K562 (cell line): ENCODE measurements around the gene RAP1A. TPM values are rescaled to one million over a fixed set of nuclear protein-coding genes. Genes with fewer than 3 reads are reported as not detected.

Experiments used
- ATF3 ChIP-seq, 2 experiments: fragments of 450-650 bp in 1 of 2; sonication (generic) in 1 of 2; formaldehyde crosslinking in 1 of 2; IDR thresholded peaks in 1 of 2; conservative IDR thresholded peaks in 1 of 2; 2 replicates each; pipeline versions ENCODE4 v1.6.1 to v1.8.1; 2016 to 2023; ENCODE audit warnings: mild to moderate bottlenecking in 2 of 2, moderate library complexity in 2 of 2, inconsistent platforms in 1 of 2, missing genetic modification reagents in 1 of 2
- CREM ChIP-seq: IDR thresholded peaks from 2 replicates; pipeline ENCODE4 v1.6.1; 2014; ENCODE audit warnings: antibody characterized with exemption, low read depth
- FOXJ3 ChIP-seq: sonication (generic); formaldehyde crosslinking; IDR thresholded peaks from 2 replicates; pipeline ENCODE4 v1.4.0; 2020; ENCODE audit warnings: mild to moderate bottlenecking, missing genetic modification reagents
- GABPB2 ChIP-seq: fragments of 250-450 bp; sonication (Bioruptor Pico); conservative IDR thresholded peaks from 2 replicates; pipeline ENCODE4 v1.5.1; 2021; ENCODE audit warnings: mild to moderate bottlenecking
- GATA2 ChIP-seq: sonication (generic); formaldehyde crosslinking; IDR thresholded peaks from 2 replicates; pipeline ENCODE4 v1.4.0; 2020; ENCODE audit warnings: mild to moderate bottlenecking, missing genetic modification reagents
- GTF2B ChIP-seq: IDR thresholded peaks from 2 replicates; pipeline ENCODE4 v1.6.1; 2011; ENCODE audit not compliant: insufficient read length; ENCODE audit errors: extremely low read depth
- KDM2B ChIP-seq: fragments of 250-450 bp; sonication (Bioruptor Pico); IDR thresholded peaks from 2 replicates; pipeline ENCODE4 v1.8.0; 2021; ENCODE audit warnings: mild to moderate bottlenecking, moderate library complexity
- KLF16 ChIP-seq: IDR thresholded peaks from 2 replicates; pipeline ENCODE4 v1.6.1; 2016; ENCODE audit warnings: antibody characterized with exemption
- MIER1 ChIP-seq: fragments of 450-650 bp; IDR thresholded peaks from 2 replicates; pipeline ENCODE4 v1.6.1; 2016; ENCODE audit warnings: antibody characterized with exemption, mild to moderate bottlenecking, low read depth
- MTA2 ChIP-seq: fragments of 450-650 bp; IDR thresholded peaks from 2 replicates; pipeline ENCODE4 v1.6.1; 2016; ENCODE audit warnings: low read depth
- NEUROD1 ChIP-seq: fragments of 150-350 bp; IDR thresholded peaks from 2 replicates; pipeline ENCODE4 v1.6.1; 2014; ENCODE audit warnings: borderline replicate concordance, low read length, low read depth; ENCODE audit not compliant: partially characterized antibody
- NFIX ChIP-seq: fragments of 250-450 bp; sonication (Bioruptor Pico); IDR thresholded peaks from 2 replicates; pipeline ENCODE4 v1.4.0; 2020; ENCODE audit warnings: low read depth, mild to moderate bottlenecking, moderate library complexity
- PRMT5 ChIP-seq: sonication (generic); formaldehyde crosslinking; IDR thresholded peaks from 2 replicates; pipeline ENCODE4 v1.5.0; 2020; ENCODE audit warnings: missing genetic modification reagents
- TAF1 ChIP-seq: IDR thresholded peaks from 2 replicates; pipeline ENCODE4 v1.6.1; 2011; ENCODE audit warnings: mild to moderate bottlenecking, low read length, moderate library complexity; ENCODE audit not compliant: insufficient read depth, control insufficient read depth, severe bottlenecking; ENCODE audit errors: extremely low read depth
- ZEB2 ChIP-seq: fragments of 450-650 bp; IDR thresholded peaks from 2 replicates; pipeline ENCODE4 v1.6.1; 2016
- ZNF75A ChIP-seq: fragments of 450-650 bp; formaldehyde crosslinking; IDR thresholded peaks from 2 replicates; pipeline ENCODE4 v1.4.0; 2020; ENCODE audit warnings: mild to moderate bottlenecking
- ZZZ3 ChIP-seq: fragments of 450-650 bp; IDR thresholded peaks from 2 replicates; pipeline ENCODE4 v1.6.1; 2016; ENCODE audit warnings: antibody characterized with exemption, mild to moderate bottlenecking, moderate library complexity
- polyA plus RNA-seq, 8 experiments: library from polyadenylated mRNA; depleted of rRNA in 4 of 8; stranded (reverse) in 5 of 8; unstranded in 3 of 8; fragments of >200 nt; fragmentation: Nextera tagmentation in 2 of 8; fragmentation: Illumina TruSeq in 1 of 8; extraction: Ambion mirVana in 2 of 8; extraction: Trizol in 1 of 8; gene quantifications; 2 replicates each; pipeline versions ENCODE4 v1.2.1 to v1.2.3, GENCODE V29; 2011 to 2014; ENCODE audit warnings: inconsistent platforms in 1 of 8, missing spikeins in 1 of 8
- total RNA-seq, 7 experiments: library from RNA; depleted of rRNA in 6 of 7; stranded (reverse); fragments of >200 nt in 6 of 7; fragmentation: Illumina TruSeq in 2 of 7; extraction: Trizol in 2 of 7; gene quantifications; 2 replicates each; pipeline versions ENCODE4 v1.2.1 to v1.2.3, GENCODE V29; 2011 to 2021; ENCODE audit warnings: low replicate concordance in 1 of 7
- TF ChIP-seq, protein P1 (sequence below): fragments of 450-650 bp; formaldehyde crosslinking; IDR thresholded peaks from 2 replicates; pipeline ENCODE4 v1.4.0; 2022; ENCODE audit warnings: missing genetic modification characterization
- TF ChIP-seq, protein P2 (sequence below): fragments of 450-650 bp; IDR thresholded peaks from 2 replicates; pipeline ENCODE4 v1.6.1; 2016; ENCODE audit warnings: mild to moderate bottlenecking
- TF ChIP-seq, protein P3 (sequence below): sonication (generic); formaldehyde crosslinking; IDR thresholded peaks from 2 replicates; pipeline ENCODE4 v1.8.0; 2022; ENCODE audit warnings: mild to moderate bottlenecking, missing genetic modification reagents

Gene RAP1A
- total and polyA plus RNA-seq, 9 of the 15 experiments (the other 6 are each of a cell fraction or from before 2014, with no cell fraction given) = 13.4 to 86.2 (median 32.5) TPM

DNA sequence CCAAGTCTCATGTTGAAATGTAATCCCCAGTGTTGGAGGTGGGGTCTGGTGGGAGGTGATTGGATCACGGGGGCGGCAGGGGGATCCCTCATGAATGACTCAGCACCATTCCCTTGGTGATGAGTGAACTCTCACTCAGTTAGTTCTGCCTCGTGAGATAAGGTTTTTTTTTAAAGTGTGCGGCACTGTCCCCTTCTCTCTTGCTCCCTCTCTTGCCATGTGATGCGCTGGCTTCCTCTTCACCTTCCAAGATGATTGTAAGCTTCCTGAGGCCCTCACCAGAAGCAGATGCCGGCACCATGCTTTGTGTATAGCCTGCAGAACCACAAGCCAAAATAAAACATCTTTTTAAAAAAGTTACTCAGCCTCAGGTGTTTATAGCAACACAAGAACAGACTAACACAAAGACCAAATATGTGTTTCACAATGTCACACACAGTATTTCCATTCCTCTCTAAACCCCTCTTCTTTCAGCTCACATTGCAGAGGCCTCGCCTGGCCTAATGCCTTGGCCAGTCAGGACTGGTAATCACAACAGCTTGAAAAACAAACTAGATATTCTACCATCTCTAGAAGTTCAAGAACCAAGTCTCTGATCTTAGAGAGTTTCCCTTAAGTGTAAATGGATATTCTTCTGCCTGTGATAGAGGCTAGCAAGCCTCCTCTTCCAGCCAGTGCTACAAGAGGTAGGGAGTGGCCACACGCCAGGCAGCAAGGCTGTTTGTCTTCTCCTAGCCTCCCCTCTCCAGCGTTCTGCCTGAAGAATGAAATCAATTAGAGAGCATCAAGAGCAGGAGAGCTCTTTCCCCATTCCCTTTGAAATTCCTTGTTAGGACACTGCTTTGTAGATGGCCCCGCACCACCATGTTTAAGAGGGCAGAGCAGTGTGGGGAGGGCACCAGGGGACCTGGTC, 19.6 kb upstream of the RAP1A start (continued):
- TF ChIP-seq ZZZ3 (no peak), ZNF75A (CRISPR knock-in tag) (no peak), ATF3 (IDR thresholded peaks at IDR 0.05) (peak; percentile 81), ATF3 (CRISPR knock-in tag; conservative IDR thresholded peaks at IDR 0.05) (no peak), ZEB2 (no peak), NFIX (CRISPR knock-in tag) (no peak), GABPB2 (CRISPR knock-in tag) (no peak), GTF2B (no peak), CREM (peak; percentile 41; the same call in 1 of the 2 replicates), TAF1 (no peak), NEUROD1 (peak; percentile 60), FOXJ3 (no peak), MIER1 (no peak), GATA2 (CRISPR knock-in tag) (peak; percentile 55; the same call in 1 of the 2 replicates), KLF16 (0 out of 2 replicates have a peak, but pooled peaks have one; percentile 13), PRMT5 (no peak), KDM2B (no peak), MTA2 (peak; percentile 71)
- TF ChIP-seq, protein P1, sequence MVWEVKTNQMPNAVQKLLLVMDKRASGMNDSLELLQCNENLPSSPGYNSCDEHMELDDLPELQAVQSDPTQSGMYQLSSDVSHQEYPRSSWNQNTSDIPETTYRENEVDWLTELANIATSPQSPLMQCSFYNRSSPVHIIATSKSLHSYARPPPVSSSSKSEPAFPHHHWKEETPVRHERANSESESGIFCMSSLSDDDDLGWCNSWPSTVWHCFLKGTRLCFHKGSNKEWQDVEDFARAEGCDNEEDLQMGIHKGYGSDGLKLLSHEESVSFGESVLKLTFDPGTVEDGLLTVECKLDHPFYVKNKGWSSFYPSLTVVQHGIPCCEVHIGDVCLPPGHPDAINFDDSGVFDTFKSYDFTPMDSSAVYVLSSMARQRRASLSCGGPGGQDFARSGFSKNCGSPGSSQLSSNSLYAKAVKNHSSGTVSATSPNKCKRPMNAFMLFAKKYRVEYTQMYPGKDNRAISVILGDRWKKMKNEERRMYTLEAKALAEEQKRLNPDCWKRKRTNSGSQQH (CRISPR knock-in tag) = no peak
- TF ChIP-seq, protein P2, sequence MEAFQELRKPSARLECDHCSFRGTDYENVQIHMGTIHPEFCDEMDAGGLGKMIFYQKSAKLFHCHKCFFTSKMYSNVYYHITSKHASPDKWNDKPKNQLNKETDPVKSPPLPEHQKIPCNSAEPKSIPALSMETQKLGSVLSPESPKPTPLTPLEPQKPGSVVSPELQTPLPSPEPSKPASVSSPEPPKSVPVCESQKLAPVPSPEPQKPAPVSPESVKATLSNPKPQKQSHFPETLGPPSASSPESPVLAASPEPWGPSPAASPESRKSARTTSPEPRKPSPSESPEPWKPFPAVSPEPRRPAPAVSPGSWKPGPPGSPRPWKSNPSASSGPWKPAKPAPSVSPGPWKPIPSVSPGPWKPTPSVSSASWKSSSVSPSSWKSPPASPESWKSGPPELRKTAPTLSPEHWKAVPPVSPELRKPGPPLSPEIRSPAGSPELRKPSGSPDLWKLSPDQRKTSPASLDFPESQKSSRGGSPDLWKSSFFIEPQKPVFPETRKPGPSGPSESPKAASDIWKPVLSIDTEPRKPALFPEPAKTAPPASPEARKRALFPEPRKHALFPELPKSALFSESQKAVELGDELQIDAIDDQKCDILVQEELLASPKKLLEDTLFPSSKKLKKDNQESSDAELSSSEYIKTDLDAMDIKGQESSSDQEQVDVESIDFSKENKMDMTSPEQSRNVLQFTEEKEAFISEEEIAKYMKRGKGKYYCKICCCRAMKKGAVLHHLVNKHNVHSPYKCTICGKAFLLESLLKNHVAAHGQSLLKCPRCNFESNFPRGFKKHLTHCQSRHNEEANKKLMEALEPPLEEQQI = peak; percentile 57; the same call in 1 of the 2 replicates
- TF ChIP-seq, protein P3, sequence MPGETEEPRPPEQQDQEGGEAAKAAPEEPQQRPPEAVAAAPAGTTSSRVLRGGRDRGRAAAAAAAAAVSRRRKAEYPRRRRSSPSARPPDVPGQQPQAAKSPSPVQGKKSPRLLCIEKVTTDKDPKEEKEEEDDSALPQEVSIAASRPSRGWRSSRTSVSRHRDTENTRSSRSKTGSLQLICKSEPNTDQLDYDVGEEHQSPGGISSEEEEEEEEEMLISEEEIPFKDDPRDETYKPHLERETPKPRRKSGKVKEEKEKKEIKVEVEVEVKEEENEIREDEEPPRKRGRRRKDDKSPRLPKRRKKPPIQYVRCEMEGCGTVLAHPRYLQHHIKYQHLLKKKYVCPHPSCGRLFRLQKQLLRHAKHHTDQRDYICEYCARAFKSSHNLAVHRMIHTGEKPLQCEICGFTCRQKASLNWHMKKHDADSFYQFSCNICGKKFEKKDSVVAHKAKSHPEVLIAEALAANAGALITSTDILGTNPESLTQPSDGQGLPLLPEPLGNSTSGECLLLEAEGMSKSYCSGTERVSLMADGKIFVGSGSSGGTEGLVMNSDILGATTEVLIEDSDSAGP = no peak
